GM19193 (cell line): ENCODE data around the gene PKD1L1.

ENCODE experiments used
- POLR2A ChIP-seq: IDR thresholded peaks from 4 replicates; pipeline ENCODE4 v1.6.1; 2011; ENCODE audit not compliant: insufficient read depth, insufficient read length; ENCODE audit errors: extremely low read depth

PKD1L1 gene

DNA sequence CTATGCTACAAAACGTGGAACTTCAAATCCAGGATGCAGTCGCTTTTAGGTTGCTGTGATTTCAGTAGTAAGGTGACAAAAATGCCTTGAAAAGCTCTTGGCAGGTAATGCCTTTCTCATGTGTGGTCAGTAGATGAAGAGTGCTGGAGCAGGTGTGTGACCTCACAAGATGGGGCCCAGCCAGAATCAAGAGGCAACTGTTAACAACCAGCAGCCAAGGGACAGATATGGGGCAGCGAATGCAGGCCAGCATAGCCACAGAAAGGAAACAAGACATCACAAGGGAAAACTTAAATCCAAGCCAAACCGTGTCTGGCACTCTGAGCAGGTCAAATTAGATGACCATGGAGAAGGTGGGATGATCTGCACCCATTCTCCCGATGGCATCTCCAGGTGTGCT lies 18.9 kb upstream of the PKD1L1 start:
- no peak for TF ChIP-seq POLR2A

DNA sequence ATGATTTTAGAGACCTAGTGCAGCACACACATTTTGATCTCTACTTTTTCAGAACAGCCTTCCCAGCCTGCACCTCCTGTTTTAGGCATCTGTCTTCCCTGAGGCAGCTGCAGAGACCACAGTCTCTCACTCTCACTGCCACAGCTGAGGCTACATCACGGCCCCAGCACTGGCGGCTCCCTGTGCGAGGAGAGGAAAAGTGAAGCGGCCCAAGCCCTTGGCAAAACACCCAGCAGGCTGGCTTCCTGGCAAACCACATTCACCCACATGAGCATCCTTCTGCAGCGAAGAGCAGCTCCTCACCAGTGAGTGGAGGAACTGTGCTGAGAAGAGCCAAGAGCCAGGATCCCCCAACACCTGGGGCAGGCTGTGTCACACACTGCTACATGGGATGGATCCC lies 17.2 kb upstream of the PKD1L1 start:
- TF ChIP-seq POLR2A, result no peak

DNA sequence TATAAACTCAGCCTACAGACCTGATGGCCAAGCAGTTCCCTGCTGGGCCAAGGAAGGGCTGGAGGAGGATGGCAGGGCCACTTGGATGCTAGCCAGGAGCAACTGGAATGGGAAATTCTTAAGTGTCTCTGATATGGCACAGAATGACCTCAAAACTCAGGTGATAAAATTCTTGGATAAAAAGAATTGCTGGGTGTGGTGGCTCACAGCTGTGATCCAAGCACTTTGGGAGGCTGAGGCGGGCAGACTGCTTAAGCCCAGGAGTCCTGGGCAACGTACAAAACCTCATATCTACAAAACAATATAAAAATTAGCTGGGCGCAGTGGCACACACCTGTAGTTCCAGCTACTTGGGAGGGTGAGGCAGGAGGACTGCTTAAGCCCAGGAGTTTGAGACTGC lies 14.0 kb upstream of the PKD1L1 start:
- no peak for TF ChIP-seq POLR2A

DNA sequence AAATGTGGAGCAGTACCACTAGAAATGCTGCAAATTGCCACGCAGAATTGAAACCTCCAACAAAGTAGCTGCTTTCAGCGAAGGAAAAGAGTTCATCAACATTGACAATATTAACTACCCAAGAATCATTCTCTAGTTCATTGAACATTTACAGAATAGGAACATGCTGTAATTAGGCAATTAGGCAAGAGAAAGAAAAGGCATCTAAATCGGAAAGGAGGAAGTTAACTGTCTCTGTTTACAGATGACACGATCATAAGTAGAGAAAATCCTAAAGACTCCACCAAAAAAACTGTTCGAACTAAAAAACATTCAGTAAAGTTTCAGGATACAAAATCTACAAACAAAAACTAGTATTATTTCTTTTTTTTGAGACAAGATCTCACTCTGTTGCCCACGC lies 8.9 kb upstream of the PKD1L1 start:
- TF ChIP-seq POLR2A, result no peak

DNA sequence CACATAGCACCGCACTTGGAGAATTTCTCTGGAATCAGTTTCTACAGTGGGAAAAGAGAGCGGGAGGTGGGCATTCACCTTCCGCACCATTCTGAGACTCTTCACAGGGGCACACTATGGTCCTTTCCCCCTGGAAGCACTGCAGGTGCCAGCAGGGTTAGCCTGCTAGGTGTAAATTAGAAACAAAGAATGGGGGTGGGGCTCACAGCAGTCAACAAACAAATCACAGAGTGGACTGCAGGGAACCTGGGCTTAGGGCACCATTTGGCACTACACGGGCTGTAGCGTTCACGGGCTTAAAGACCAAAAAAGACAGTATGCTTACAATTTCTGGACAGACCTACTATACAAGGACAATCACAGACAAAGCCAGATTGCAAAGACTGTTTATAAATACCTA lies 8.0 kb upstream of the PKD1L1 start:
- TF ChIP-seq POLR2A, result no peak

DNA sequence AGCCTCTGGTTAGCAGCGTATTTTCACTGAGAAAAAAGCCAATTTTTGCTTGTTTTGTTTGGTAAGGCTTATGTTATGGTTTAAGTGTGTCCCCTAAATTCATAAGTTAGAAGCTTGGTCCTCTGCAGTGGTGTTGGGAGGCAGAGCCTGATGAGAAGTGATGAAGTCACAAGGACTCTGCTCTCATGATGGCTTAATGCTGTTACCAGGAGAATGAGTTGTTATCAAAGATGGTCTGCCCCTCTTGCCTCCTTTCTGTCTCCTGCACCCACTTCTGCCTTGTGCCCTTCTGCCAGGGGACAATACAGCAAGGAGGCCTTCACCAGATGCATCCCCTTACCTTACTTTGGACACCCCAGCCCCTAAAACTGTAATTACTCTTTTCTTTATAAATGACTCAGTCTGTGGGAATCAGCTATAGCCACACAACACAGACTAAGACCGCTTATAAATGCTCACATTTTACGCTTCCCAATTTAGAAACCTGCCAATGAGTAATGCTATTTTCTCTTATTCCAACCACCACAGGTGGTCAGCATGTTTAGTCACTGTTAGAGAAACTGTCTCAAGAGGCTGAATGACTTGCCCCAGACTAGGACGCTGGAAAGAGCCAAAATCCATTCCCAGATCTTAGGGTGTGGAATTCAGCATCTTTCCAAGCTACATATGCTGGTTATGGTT lies 6.1 kb upstream of the PKD1L1 start:
- TF ChIP-seq POLR2A, result no peak

DNA sequence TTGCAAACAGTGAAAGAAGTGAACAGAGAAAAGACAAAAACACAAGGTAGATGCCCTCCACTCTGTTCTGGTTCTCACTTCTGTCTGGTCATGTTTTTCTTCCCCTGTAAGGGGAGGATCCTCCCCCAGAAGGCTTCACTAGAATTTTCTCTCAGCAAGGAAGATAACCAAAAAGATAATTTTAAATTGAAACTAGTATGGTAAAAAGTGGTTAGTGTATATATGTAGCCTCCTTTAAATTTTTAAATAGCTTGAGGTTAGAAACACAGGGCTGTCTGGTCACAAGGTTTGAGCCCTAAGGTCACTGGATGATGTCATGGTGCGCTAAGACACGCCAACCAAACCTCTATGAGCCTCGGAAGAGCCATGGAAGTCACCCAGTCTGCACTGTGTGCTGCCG lies 5.6 kb upstream of the PKD1L1 start:
- no peak for TF ChIP-seq POLR2A

DNA sequence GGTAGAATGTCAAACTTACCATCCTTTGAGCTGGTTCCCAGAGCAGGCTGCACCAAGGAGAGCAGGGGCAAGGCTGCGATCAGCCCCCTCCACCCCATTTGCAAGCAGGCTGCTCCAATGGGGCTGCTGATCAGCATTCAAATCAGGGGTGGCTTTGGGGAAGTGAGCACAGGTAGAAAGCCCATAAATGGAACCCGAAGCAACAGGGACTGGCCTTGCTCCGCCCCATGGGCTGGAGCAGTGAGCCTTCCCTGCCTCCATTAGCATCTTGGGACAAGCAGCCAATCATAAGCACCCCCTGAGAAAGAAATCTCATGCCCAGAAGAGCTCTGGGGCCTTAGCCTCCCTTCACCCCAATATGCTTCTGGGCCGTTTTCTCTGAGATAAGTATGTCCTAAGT lies 4.0 kb upstream of the PKD1L1 start:
- no peak for TF ChIP-seq POLR2A

DNA sequence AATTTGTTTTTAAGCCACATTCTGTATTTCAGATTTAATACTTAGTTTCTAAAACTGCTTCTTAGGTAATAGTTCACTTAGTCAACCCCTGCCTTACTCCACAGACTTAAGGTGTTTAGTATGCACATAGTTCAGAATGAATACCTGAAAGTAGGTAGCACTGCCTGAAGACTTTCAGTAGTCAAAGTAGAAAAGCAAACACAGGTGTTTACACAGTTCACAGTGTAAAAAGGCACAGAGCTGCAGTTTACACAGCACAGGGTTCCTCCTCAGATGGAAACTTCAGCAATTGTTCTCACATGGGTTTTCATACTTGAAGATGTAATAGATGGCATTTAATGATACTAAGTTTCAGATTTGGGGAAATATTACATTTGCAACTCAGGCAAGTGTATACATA lies 3.1 kb upstream of the PKD1L1 start:
- TF ChIP-seq POLR2A, result no peak

DNA sequence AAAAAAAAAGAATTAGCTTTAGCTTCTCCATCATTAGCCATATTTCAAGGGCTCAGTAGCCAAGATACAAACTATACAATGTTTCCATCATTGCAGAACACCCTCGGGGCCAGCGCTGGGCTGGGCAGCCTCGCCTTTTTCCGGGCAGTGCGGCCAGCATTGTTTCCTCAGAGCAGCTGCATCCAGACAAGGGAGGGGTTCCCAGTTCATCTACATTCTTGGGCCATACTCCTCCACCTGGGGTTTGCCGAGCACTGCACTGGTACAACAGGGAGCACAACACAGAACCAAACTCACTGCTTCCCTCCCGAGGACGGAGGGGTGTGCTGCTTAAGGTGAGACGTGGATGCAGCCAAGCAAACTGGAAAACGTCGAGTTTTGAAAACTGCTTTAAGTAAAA lies 2.4 kb upstream of the PKD1L1 start:
- no peak for TF ChIP-seq POLR2A

DNA sequence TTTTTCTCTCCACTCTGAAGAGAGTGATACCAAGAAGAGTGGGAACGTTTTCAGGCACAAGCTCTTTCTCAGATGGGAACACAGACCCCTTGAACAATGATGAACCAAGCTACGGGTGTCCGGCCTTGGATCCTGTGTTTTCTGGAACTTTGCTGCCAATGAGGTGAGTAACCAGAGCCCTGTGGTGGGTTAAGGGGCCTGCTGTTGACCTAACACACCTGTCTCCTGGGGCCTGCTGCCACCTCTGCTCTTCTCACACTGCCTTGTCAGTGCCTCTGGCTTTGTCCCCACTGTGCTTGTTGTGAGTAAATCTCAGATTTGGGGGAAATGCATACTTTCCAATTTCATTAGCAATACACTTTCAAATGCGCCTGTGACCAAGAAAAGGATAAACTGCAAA lies 1.4 kb upstream of the PKD1L1 start:
- no peak for TF ChIP-seq POLR2A

DNA sequence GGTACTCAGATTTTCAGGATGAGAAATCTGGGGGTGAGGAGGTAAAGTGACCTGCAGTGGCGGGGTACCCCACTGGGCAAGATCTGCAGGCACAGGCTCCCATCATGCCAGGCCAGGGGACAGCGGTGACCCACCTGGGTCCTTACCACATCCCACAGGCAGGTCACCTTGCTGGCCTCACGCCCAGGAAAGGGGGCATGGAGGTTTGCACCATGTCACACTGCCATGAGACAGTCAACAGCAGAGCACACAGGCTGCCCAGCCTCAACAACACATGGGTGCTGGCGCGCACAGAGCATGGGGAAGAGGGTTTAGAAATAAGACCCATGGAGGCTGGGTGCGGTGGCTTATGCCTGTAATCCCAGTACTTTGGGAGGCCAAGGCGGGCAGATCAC lies 914 bp downstream of the PKD1L1 start:
- no peak for TF ChIP-seq POLR2A

DNA sequence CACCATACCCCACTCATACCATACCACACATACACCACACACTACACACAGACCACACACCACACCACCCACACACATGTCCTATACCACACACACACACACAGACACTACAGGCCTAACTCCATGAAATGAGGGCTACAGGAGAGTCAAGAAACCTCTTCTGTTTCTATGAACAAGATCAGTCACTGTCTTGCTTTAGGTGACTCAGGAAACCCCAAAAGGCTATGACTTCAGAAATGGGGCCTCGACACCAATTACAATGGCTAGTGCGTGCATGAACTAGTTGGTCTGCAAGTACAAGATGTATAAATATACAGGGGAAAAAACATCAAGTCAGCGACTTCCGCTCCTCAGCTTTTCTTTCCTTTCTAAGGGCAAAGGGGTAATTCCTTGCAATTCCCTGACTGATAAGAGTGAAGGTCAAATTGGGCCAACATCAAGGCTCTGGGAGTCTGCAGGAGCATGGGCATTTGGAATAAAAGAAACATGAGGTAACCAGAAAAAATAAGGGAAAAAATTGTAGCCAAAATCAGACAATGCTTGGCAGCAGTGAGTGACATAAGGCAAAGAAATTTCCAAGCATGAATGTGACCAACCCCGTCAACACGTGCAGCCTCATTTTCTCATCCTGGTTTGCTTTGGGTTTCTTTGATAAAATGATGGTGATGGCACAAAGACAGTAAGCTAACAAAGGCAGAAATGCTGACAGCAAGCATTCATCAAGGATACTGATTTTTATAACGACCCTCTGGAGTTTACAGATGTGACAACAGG lies 1.5 kb downstream of the PKD1L1 start:
- TF ChIP-seq POLR2A, result no peak

DNA sequence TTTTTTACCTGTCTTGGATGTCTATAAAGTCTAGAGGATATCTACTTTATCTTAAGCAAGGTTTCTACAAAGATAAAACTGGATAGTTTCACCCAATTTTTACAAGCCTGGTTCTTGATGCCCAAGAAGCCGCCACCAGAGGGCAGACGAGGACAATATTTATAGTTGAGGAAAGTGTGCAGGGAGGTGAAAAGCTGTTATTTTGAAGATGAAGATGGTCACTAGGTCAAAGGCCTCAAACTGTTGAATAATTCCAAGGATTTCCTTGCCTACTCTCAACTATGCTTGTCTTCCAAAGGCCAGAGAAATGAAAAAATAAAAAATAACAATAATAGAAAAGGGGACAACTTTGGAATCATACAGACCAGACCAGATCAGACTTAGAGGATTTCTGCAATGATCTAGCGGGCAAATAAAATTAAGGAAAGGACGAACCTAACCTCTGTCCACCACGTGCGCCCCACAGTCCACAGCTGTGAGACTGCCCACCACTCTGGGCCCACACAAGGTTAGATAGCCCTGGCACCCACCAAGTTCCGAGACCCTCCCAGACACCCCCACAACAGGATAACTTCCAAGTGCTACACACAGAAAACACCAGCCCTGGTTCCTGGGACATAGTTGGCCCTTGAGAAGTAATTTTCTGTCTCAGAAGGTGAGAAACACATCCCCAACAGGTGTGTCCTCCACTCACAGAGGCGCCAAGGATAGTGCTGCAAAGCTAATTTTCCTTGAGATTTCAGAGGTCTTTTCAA lies 2.8 kb downstream of the PKD1L1 start:
- no peak for TF ChIP-seq POLR2A

DNA sequence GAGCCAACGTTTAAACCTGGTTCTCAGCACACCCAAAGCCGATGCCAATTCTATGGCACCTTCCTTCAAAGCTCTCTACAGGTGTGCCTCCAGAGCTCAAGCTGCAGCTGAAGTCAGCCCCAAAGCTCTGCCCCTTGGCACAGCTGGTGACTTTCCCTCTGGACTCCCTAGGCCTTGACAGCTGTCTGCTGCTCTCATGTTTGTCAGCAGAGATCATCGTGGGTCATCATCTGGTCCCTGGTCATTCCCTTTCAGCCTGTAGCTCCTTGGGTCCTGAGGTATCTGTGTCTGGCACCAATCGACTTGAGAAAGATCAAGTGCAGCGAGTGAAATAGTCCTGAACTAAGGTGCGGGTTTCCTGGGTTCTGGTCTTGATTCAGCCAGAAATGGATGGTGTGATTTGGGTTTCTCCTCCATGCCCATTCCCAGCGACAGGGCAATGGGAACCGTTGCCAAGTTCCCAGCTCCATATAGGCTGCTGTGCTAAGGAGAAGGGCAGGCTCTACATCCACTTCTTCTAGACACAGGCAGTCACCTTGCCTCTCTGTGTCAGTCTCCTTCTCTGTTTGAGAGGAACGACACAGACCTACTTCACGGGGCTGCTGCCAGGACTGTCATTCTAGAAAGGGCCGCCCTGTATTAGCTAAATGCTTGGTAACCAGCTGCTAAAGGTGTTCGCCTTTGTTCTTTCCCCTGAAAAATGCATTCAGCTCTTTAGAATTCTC lies 3.6 kb downstream of the PKD1L1 start:
- no peak for TF ChIP-seq POLR2A
